ENCODE results near the gene EYA3.
A peak's percentile ranks its signal among the peaks of the same experiment; 100 is the strongest.

Gene EYA3

GRCh38 chr1:27935721-27936120 is 152.7 kb downstream of the EYA3 start:
- no peak for DNase-seq

- DNase-seq, result peak; percentile 32
Measured at GRCh38 chr1:27934818-27935549, 153.4 kb downstream of the EYA3 start, which contains the start of gene SMPDL3B. SMPDL3B (plus strand) TSS chr1:27935000; CDS start chr1:27935184, 184 bp downstream.

- DNase-seq, result peak; percentile 12
Measured at GRCh38 chr1:27931759-27932158, 156.7 kb downstream of the EYA3 start.

- DNase-seq, result no peak
Measured at GRCh38 chr1:27931184-27931583, 157.2 kb downstream of the EYA3 start.

GRCh38 chr1:27928216-27928954 is 160.0 kb downstream of the EYA3 start:
- DNase-seq, result no peak

GRCh38 chr1:27922272-27922671 is 166.1 kb downstream of the EYA3 start:
- DNase-seq, result no peak

Measured in KG1 (cell line).